GM20000 (cell line): ENCODE results near the gene SOS2.

Experiments
- DNase-seq: peaks from one replicate; pipeline ENCODE4 v3.0.0; 2012; ENCODE audit warnings: low spot score
- CTCF ChIP-seq: IDR thresholded peaks from 2 replicates; pipeline ENCODE4 v1.5.1; 2012; ENCODE audit warnings: mild to moderate bottlenecking, control low read depth; ENCODE audit errors: extremely low read depth, missing control alignments

SOS2 gene

GRCh38 chr14:50093496-50093895 lies 137.9 kb downstream of the SOS2 start:
- no peak for DNase-seq
- TF ChIP-seq CTCF: no peak

DNA sequence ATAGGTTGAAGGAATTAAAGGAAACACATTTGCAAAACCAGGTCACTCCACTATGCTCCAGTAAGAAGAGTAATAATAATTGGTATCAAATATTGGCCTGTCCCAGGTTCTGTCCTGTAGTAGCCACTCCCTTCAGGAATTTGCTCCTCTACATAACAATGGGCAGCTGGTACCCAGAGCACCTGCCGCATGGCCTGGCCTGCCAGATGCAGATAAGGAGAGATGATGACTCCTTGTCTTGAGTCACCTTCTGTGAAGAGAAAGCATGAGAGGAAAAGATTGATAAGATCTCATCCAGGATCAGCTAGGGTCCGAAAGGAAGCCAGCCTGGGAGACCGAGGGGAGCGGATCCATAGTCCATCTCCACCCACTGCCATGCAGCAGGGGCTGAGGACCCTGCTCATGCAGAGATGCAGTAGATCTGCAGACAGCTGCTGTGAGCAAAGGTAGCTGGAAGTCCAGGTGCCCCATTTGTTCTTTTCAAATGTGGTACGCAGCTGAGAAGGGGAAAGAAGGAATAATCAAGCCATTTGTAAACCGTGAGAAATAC lies 139.3 kb downstream of the SOS2 start:
- TF ChIP-seq CTCF: no peak
- no peak for DNase-seq

DNA sequence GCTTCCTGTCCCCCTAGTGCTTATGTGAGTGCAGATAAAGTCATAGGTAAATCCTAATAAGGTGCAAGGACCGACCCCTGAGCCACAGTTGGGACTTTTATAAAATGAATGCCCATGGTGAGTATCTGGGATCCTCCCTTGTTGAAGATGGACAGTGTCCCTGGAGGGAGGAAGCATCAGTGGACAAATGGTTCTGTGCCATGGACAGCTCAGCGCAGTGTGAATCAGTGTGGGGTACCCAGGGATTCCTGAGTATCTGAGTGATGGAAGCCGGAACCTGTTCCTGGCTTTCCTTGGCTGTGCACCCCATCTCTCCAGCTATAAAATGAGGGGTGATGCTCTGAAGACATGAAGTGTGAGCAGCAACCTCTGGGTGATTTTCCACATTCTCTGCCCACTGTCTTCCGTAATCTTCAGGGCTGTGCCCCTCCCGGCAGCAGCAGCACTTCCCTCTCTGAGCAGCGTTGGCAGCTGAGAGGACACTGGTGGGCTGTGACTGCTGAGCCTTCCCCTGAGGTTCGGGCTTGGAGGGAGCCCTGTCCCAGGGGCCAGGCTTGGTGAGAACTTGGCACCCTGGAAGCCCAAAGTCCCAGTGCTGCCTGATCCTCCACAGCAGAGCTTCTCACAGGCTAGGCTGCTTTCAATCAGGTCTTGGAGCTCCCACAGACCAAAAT lies 140.0 kb downstream of the SOS2 start:
- DNase-seq: no peak
- no peak for TF ChIP-seq CTCF

DNA sequence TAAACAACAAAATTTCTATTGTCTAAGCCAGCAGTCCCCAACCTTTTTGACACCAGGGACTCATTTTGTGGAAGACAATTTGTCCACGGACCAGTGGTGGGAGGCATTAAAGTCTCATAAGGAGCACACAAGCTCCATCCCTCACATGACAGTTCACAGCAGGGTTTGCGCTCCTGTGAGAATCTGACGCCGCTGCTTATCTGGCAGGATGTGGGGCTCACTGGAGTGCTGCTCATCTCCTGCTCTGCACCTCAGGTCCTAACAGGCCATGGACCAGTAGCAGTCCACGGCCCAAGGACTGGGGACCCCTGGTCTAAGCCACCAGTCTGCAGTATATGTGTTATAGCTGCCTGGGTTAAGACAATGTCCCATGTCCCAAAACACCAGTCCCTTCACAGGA lies 142.2 kb downstream of the SOS2 start:
- no peak for DNase-seq
- TF ChIP-seq CTCF: no peak

DNA sequence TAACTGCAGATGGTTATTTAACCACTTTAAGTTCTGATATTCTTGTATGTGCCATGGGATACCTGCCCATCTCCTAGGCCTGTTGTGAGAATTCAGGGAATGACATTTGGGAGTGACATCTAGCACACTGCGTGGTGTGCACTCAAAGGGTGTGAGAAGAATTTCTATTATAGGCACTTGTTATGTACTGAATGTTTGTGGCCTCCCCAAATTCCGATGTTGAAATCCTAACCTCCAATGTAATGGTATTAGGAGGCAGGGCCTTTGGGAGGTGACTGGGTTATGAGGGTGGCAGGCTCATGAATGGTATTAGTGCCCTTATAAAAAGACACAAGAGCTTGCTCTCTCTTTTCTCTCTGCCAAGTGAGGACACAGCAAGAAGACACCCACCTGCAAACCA lies 142.6 kb downstream of the SOS2 start:
- no peak for DNase-seq
- no peak for TF ChIP-seq CTCF

DNA sequence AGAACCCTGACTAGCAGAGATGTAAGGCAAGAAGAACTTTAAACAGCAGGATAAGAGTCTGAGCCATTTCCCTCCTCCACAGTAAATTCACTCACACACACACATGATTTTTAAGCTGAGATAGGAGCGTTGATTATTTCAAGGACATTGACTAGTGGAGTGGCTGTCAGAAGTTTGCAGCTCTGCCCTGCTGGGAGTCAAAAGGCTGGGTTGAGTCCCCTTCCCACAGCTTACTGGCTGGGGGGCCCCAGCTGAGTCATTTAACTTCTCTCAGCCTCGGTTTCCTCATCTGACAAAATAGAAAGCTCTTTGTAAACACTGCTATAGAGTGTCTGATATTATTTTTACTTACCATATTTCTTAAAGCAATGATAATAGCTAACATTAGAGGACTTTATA lies 143.3 kb downstream of the SOS2 start:
- no peak for TF ChIP-seq CTCF
- no peak for DNase-seq

DNA sequence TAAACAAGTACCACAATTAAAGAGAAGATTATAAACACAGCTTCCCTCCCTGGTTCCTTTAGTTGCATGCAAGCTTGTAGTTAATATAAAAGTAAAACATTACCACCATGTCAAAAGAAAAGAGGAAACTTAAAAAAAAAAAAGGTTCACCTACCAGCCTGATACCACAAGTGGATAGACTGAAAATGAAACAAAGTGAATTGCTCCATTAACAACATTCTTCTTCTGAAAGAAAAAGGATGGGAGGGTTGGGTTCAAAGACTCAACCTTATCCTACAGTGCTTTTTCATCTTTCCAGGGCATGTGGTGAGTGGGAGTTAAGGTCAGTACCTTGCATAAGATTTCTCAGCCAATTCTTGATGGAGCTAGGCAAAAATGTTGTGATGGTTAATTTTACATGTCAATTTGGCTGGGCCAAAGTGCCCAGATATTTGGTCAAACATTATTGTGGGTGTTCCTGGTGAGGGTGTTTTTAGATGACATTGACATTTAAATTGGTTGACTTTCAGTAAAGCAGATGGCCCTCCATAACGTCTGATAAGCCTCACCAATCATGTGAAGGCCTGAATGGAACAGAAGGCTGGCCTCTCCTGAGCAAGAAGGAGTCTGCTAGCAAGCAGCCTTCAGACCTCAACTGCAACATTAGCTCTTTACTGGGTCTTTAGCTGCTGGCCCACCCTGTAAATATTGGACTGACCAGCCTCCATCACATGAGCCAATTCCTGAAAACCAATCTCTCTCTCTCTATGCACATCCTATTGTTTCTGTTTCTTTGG lies 143.8 kb downstream of the SOS2 start:
- peak; percentile 28 for DNase-seq
- no peak for TF ChIP-seq CTCF
